GM12878 (cell line): Measurements from ENCODE around the gene ASS1. TPM values are rescaled to one million over a fixed set of nuclear protein-coding genes. Genes with fewer than 3 reads are reported as not detected.

Experiments used
- ATAC-seq: fragments of 200-7000 bp; cut with Tn5 transposase; 3 replicates; pipeline ENCODE4 v1.9.1; 2020; ENCODE audit warnings: mild to moderate bottlenecking, moderate library complexity
- BruUV-seq: library from RNA; stranded (reverse); fragments of 400-500 nt; replicated peaks from 2 replicates; lab custom pipeline; 2021; lab: Mats Ljungman, UMichigan
- CTCF ChIA-PET: fragments of 300-600 bp; sonication (Branson Sonifier 250); formaldehyde crosslinking; extraction: SDS; loops from one replicate; lab custom pipeline; 2021; ENCODE audit warnings: inconsistent platforms; lab: Yijun Ruan, JAX
- POLR2A ChIA-PET: fragments of 350-600 bp; formaldehyde crosslinking; extraction: SDS; loops from one replicate; lab custom pipeline; 2021; ENCODE audit warnings: inconsistent platforms; lab: Charles Lee
- RAD21 ChIA-PET: fragments of 300-600 bp; sonication (Branson Sonifier 250); formaldehyde crosslinking; loops from one replicate; lab custom pipeline; 2023; ENCODE audit warnings: antibody characterized with exemption; ENCODE audit not compliant: unreplicated experiment; lab: Charles Lee
- SMC1A ChIA-PET: fragments of 300-600 bp; sonication (Branson Sonifier 250); formaldehyde crosslinking; loops from one replicate; lab custom pipeline; 2023; ENCODE audit not compliant: unreplicated experiment, uncharacterized antibody; lab: Charles Lee
- DNase-seq: peaks from one replicate; pipeline ENCODE4 v3.0.0-alpha.2; 2011; ENCODE audit warnings: low read depth, low spot score
- FAIRE-seq: peaks from 3 replicates; lab custom pipeline; 2011; peaks lifted over from hg19 to GRCh38; lab: Jason Lieb, UNC
- H2AFZ ChIP-seq: 2 replicates; pipeline ENCODE4 v1.6.0; 2011; ENCODE audit warnings: low read depth, low read length, control low read depth; ENCODE audit not compliant: control insufficient read depth
- H3K27ac ChIP-seq: 2 replicates; pipeline ENCODE4 v1.5.1; 2011; ENCODE audit warnings: control low read depth; ENCODE audit not compliant: control insufficient read depth, insufficient read depth
- H3K27me3 ChIP-seq, 2 experiments: replicated peaks in 1 of 2; 2 replicates each; pipeline versions ENCODE4 v1.6.0 to v1.6.1; 2011; ENCODE audit warnings: low read length in 1 of 2; ENCODE audit not compliant: control insufficient read depth in 2 of 2, insufficient read depth in 2 of 2
- H3K36me3 ChIP-seq, 2 experiments: 2 replicates each; pipeline ENCODE4 v1.5.1; 2011; ENCODE audit warnings: low read length in 1 of 2; ENCODE audit not compliant: control insufficient read depth in 2 of 2, insufficient read depth in 2 of 2
- H3K4me1 ChIP-seq: 2 replicates; pipeline ENCODE4 v1.6.1; 2011; ENCODE audit warnings: mild to moderate bottlenecking, low read length, moderate library complexity, mixed read lengths; ENCODE audit not compliant: control insufficient read depth, insufficient read depth
- H3K4me2 ChIP-seq: 2 replicates; pipeline ENCODE4 v1.6.0; 2011; ENCODE audit warnings: control low read depth; ENCODE audit not compliant: control insufficient read depth, insufficient read depth
- H3K4me3 ChIP-seq: fragments of 200-600 bp; sonication (generic); 2 replicates; pipeline ENCODE4 v1.5.1; 2016
- H3K79me2 ChIP-seq: 2 replicates; pipeline ENCODE4 v1.6.0; 2011; ENCODE audit warnings: low read length; ENCODE audit not compliant: control insufficient read depth, insufficient read depth
- H3K9ac ChIP-seq: 2 replicates; pipeline ENCODE4 v1.8.0; 2011; ENCODE audit warnings: low read length, control low read depth, mixed read lengths; ENCODE audit not compliant: control insufficient read depth, insufficient read depth
- H3K9me3 ChIP-seq: replicated peaks from 3 replicates; pipeline ENCODE4 v1.5.1; 2011; ENCODE audit warnings: mild to moderate bottlenecking, low read length; ENCODE audit not compliant: control insufficient read depth, insufficient read depth
- H4K20me1 ChIP-seq: 2 replicates; pipeline ENCODE4 v1.6.0; 2011; ENCODE audit not compliant: control insufficient read depth, insufficient read depth
- ATF2 ChIP-seq: IDR thresholded peaks from 2 replicates; pipeline ENCODE4 v1.6.1; 2012; ENCODE audit warnings: low read length, inconsistent platforms
- BHLHE40 ChIP-seq, 2 experiments: fragments of 450-650 bp in 1 of 2; IDR thresholded peaks; 2 replicates each; pipeline ENCODE4 v1.6.1; 2011 to 2017; ENCODE audit warnings: low read depth in 2 of 2, borderline replicate concordance in 1 of 2, improper control_type of control experiment in 1 of 2, low read length in 1 of 2, mild to moderate bottlenecking in 1 of 2
- BMI1 ChIP-seq: fragments of 450-650 bp; IDR thresholded peaks from 2 replicates; pipeline ENCODE4 v1.6.1; 2016; ENCODE audit warnings: mild to moderate bottlenecking, moderate library complexity, borderline replicate concordance
- CREB1 ChIP-seq: IDR thresholded peaks from 2 replicates; pipeline ENCODE4 v1.6.1; 2012; ENCODE audit warnings: low read depth, mild to moderate bottlenecking, inconsistent platforms
- FOS ChIP-seq: IDR thresholded peaks from 3 replicates; pipeline ENCODE4 v1.6.1; 2011; ENCODE audit warnings: borderline replicate concordance; ENCODE audit not compliant: insufficient read length; ENCODE audit errors: extremely low read depth
- HDAC2 ChIP-seq: fragments of 200-600 bp; sonication (generic); IDR thresholded peaks from 2 replicates; pipeline ENCODE4 v1.6.1; 2017
- IRF4 ChIP-seq: IDR thresholded peaks from 2 replicates; pipeline ENCODE4 v1.6.1; 2011; ENCODE audit warnings: low read depth, low read length
- MTA3 ChIP-seq: IDR thresholded peaks from 2 replicates; pipeline ENCODE4 v1.6.1; 2012; ENCODE audit warnings: low read length, inconsistent platforms, borderline replicate concordance
- NBN ChIP-seq: fragments of 450-650 bp; IDR thresholded peaks from 2 replicates; pipeline ENCODE4 v1.6.1; 2016
- NR2C1 ChIP-seq: fragments of 450-650 bp; IDR thresholded peaks from 2 replicates; pipeline ENCODE4 v1.6.1; 2017; ENCODE audit warnings: antibody characterized with exemption, mild to moderate bottlenecking, moderate library complexity
- NR2C2 ChIP-seq: IDR thresholded peaks from 2 replicates; pipeline ENCODE4 v1.6.1; 2011; ENCODE audit warnings: borderline replicate concordance, low read depth; ENCODE audit not compliant: control insufficient read depth, insufficient read length
- RAD21 ChIP-seq: IDR thresholded peaks from 2 replicates; pipeline ENCODE4 v1.6.1; 2011; ENCODE audit warnings: mild to moderate bottlenecking, low read depth, low read length, moderate library complexity; ENCODE audit not compliant: insufficient read depth
- RCOR1 ChIP-seq: conservative IDR thresholded peaks from 2 replicates; pipeline ENCODE4 v1.6.1; 2012; ENCODE audit warnings: low read depth, low read length, improper control_type of control experiment
- RELA ChIP-seq: fragments of 450-650 bp; IDR thresholded peaks from 2 replicates; pipeline ENCODE4 v1.8.0; 2014; ENCODE audit warnings: borderline replicate concordance; ENCODE audit not compliant: partially characterized antibody
- TCF12 ChIP-seq: IDR thresholded peaks from 2 replicates; pipeline ENCODE4 v1.6.1; 2011; ENCODE audit warnings: low read depth, mild to moderate bottlenecking, low read length
- TCF7 ChIP-seq: IDR thresholded peaks from 2 replicates; pipeline ENCODE4 v1.6.1; 2014; ENCODE audit warnings: antibody characterized with exemption, borderline replicate concordance
- ZNF217 ChIP-seq: fragments of 450-650 bp; IDR thresholded peaks from 2 replicates; pipeline ENCODE4 v1.6.1; 2017; ENCODE audit warnings: antibody characterized with exemption, mild to moderate bottlenecking
- ZNF274 ChIP-seq: IDR thresholded peaks from one replicate; pipeline ENCODE4 v1.8.0; 2011; ENCODE audit not compliant: insufficient read length, insufficient read depth
- ZNF622 ChIP-seq: fragments of 450-650 bp; IDR thresholded peaks from 2 replicates; pipeline ENCODE4 v1.6.1; 2017; ENCODE audit warnings: mild to moderate bottlenecking, inconsistent platforms
- ZZZ3 ChIP-seq: IDR thresholded peaks from 2 replicates; pipeline ENCODE4 v1.6.1; 2011; ENCODE audit warnings: low read depth; ENCODE audit not compliant: control insufficient read depth, insufficient read length
- WGBS: methylation state at CpG from one replicate; pipeline ENCODE4 v1.1.6; 2016; ENCODE audit warnings: low lambda C conversion rate; ENCODE audit not compliant: insufficient replicate concordance, insufficient coverage; ENCODE audit errors: missing lambda C conversion rate; 5-methylcytosine and 5-hydroxymethylcytosine counted together
- in situ Hi-C: fragments of 300-500 bp; cut with MboI; formaldehyde crosslinking; loops from 9 replicates; pipeline ENCODE4 v1.14.3; 2018; ENCODE audit warnings: mixed read lengths
- intact Hi-C: fragments of 100-400 bp; cut with micrococcal nuclease; formaldehyde crosslinking; loops from one replicate; pipeline ENCODE4 v1.14.2; 2022; ENCODE audit not compliant: unreplicated experiment
- polyA plus RNA-seq, 11 experiments: library from polyadenylated mRNA; depleted of rRNA in 4 of 11; unstranded in 6 of 11; stranded (reverse) in 5 of 11; fragments of >200 nt; fragmentation: Nextera tagmentation in 4 of 11; fragmentation: Illumina TruSeq in 1 of 11; extraction: Ambion mirVana in 4 of 11; extraction: Trizol in 1 of 11; gene quantifications; 1 replicate in 1 of 11; 2 replicates in 10 of 11; pipeline versions ENCODE4 v1.2.1 to v1.2.3, GENCODE V29; 2011 to 2016; ENCODE audit warnings: inconsistent platforms in 2 of 11, missing spikeins in 2 of 11, low read depth in 1 of 11
- total RNA-seq, 4 experiments: library from RNA; depleted of rRNA in 3 of 4; stranded (reverse); fragments of >200 nt in 3 of 4; fragmentation: Illumina TruSeq in 1 of 4; extraction: Trizol in 1 of 4; gene quantifications; 2 replicates each; pipeline versions ENCODE4 v1.2.1 to v1.2.3, GENCODE V29; 2013 to 2021

The ASS1 gene
- total and polyA plus RNA-seq, 10 of the 15 experiments (the other 5 are each of a cell fraction or from before 2014, with no cell fraction given): 0.10 to 6.1 (median 0.28) TPM; not detected in 3

DNA sequence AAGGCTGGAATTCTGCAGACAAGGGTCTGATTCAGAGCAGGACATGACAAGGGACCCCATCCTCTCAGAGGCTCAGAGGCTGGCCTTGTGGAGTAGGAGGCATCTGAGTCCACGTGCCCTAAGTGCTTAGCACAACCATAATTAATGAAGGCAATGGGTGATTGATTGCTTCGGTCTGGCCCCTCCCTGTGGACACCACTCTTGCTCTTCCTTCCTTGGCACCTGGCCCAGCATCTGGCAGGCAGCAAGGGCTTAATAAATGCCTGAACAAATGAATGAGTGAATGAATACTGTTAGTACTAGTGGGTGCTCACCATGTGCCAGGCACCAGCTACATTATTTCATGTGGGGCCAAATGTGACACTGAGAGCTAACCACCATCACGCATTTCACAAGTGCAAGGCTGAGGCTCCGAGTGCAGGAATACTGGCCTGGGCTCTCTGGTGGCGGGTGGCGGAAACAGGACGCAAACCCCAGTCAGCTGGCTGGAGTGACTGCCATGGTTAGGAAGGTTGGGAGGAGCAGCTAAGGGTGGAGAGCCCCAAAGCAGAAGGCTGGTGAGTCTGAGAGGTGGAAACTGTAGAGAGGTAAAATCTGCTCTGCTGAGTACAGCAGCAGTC is 53.6 kb downstream of the ASS1 start:
- BruUV-seq: no TSS peak
- no peak for TF ChIP-seq RCOR1
- no peak for TF ChIP-seq ZNF274
- TF ChIP-seq IRF4: no peak
- no peak for TF ChIP-seq ZNF622
- TF ChIP-seq FOS: no peak
- no peak for TF ChIP-seq ZNF217
- no peak for TF ChIP-seq RELA
- no peak for TF ChIP-seq NBN
- no peak for TF ChIP-seq RAD21
- no peak for TF ChIP-seq TCF12
- TF ChIP-seq TCF7: no peak
- no peak for TF ChIP-seq MTA3
- TF ChIP-seq BMI1: no peak
- TF ChIP-seq HDAC2: no peak
- TF ChIP-seq ATF2: no peak
- TF ChIP-seq NR2C2: no peak
- no peak for TF ChIP-seq BHLHE40 (IDR thresholded peaks at IDR 0.05; ENCODE audit: borderline replicate concordance in 1 of 2, low read depth in 2 of 2, low read length in 1 of 2)
- TF ChIP-seq NR2C1: no peak
- no peak for TF ChIP-seq CREB1
- TF ChIP-seq ZZZ3: no peak
- TF ChIP-seq, all 136 proteins: peak for 0
- ChIA-PET SMC1A (no interaction called here), POLR2A (no interaction called here), CTCF (no interaction called here), RAD21 (no interaction called here)
- Histone ChIP-seq H4K20me1 (no peaks in the 10 kb centered on the region), H3K4me1 (no peaks in the 10 kb centered on the region), H3K27me3 (peaks cover 0 to 2% of the 10 kb centered on the region in 2 experiments; a peak in 3 of 4 replicates), H3K27ac (no peak overlapping the region), H3K4me3 (no peak overlapping the region), H3K4me2 (no peak overlapping the region), H3K79me2 (no peaks in the 10 kb centered on the region), H3K36me3 (no peaks in the 10 kb centered on the region), H3K9ac (no peak overlapping the region), H2AFZ (no peak overlapping the region), H3K9me3 (peaks cover 3% of the 10 kb centered on the region; the same call in 2 of the 3 replicates)
- FAIRE-seq (no peak), DNase-seq (no peak), ATAC-seq (no peak)
- intact Hi-C loops: no loop called here
- in situ Hi-C loops: no loop called here
- WGBS: 31% methylated on average over 7 of the region's 7 CpGs
